ENCODE results near the gene VBP1. TPM values are rescaled to one million over a fixed set of nuclear protein-coding genes. Genes with fewer than 3 reads are reported as not detected.

Gene VBP1
- total RNA-seq, 1 experiment from 2014 or later, result 157 TPM

Other genes with a start within 250 kb of the VBP1 start
- gene F8, start 193.7 kb upstream of the VBP1 start, total RNA-seq (2014; rRNA removed; shearing (Covaris generic)), result 3.3 and 3.7 TPM in 2 replicates
- 62.6 and 63.8 TPM in 2 replicates for gene FUNDC2, start 189.6 kb upstream of the VBP1 start, total RNA-seq (2014; rRNA removed; shearing (Covaris generic))
- 25.1 and 38.5 TPM in 2 replicates for gene CMC4, start 145.3 kb upstream of the VBP1 start, total RNA-seq (2014; rRNA removed; shearing (Covaris generic))
- gene MTCP1, start 145.3 kb upstream of the VBP1 start, total RNA-seq (2014; rRNA removed; shearing (Covaris generic)), result 2.0 and 2.1 TPM in 2 replicates
- gene BRCC3, start 145.0 kb upstream of the VBP1 start, total RNA-seq (2014; rRNA removed; shearing (Covaris generic)), result 5.4 and 12.1 TPM in 2 replicates
- gene RAB39B, start 48.0 kb downstream of the VBP1 start, total RNA-seq (2014; rRNA removed; shearing (Covaris generic)), result not detected in 2 replicates
- 0.08 and 0.41 TPM in 2 replicates for gene CLIC2, start 118.2 kb downstream of the VBP1 start, total RNA-seq (2014; rRNA removed; shearing (Covaris generic))
- not detected in 2 replicates for gene F8A2, start 165.6 kb downstream of the VBP1 start, total RNA-seq (2014; rRNA removed; shearing (Covaris generic))
- 5.6 and 6.7 TPM in 2 replicates for gene F8A3, start 242.2 kb downstream of the VBP1 start, total RNA-seq (2014; rRNA removed; shearing (Covaris generic))